ENCODE data around the gene C1orf174.

- TF ChIP-seq, protein P1, sequence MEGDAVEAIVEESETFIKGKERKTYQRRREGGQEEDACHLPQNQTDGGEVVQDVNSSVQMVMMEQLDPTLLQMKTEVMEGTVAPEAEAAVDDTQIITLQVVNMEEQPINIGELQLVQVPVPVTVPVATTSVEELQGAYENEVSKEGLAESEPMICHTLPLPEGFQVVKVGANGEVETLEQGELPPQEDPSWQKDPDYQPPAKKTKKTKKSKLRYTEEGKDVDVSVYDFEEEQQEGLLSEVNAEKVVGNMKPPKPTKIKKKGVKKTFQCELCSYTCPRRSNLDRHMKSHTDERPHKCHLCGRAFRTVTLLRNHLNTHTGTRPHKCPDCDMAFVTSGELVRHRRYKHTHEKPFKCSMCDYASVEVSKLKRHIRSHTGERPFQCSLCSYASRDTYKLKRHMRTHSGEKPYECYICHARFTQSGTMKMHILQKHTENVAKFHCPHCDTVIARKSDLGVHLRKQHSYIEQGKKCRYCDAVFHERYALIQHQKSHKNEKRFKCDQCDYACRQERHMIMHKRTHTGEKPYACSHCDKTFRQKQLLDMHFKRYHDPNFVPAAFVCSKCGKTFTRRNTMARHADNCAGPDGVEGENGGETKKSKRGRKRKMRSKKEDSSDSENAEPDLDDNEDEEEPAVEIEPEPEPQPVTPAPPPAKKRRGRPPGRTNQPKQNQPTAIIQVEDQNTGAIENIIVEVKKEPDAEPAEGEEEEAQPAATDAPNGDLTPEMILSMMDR (IDR thresholded peaks at IDR 0.05), result no peak
- TF ChIP-seq POLR2A (IDR thresholded peaks at IDR 0.05), result no peak
These were observed 1.7 kb downstream of the C1orf174 start for GRCh38 chr1:3898475-3898735.
